ENCODE results near the gene CHMP4B.

The CHMP4B gene

DNA sequence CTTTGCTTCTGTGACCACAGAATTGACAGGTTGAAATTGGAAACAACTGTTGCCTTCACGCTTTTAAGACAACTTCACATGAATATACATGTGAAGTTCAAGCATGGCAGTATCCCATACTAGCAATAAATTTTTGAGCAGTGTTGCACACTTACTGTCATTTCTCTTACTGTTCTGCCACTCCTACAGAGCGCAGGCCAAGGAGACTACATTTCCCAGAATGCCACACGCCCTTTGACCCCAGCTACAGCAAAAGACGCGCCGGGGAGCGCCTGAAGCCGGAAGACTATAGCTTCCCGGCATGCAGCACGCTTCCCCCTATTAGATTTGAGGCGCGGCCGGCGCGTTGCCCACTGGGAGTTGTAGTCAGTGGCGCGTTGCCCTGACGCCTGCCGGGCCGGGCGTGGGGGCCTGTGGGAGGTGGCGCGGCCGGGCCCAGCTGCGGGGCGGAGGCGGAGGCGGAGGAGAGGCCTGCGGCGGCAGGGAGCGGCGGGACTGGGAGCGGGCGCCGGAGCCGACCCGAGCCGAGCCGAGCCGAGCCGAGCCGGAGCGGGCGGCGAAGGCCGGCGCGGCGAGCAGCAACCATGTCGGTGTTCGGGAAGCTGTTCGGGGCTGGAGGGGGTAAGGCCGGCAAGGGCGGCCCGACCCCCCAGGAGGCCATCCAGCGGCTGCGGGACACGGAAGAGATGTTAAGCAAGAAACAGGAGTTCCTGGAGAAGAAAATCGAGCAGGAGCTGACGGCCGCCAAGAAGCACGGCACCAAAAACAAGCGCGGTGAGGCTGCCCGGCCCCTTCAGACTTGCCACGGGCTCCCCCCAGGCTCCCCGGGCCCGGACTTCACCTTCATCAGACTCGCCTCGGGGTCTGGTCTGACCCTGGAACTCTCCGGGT lies at the start of gene CHMP4B:
Gene CHMP4B (plus strand): TSS at position 464 of the 891 bp plus-strand sequence. CDS start 121 bp downstream, at position 585.
- peak; percentile 99 for ATAC-seq

DNA sequence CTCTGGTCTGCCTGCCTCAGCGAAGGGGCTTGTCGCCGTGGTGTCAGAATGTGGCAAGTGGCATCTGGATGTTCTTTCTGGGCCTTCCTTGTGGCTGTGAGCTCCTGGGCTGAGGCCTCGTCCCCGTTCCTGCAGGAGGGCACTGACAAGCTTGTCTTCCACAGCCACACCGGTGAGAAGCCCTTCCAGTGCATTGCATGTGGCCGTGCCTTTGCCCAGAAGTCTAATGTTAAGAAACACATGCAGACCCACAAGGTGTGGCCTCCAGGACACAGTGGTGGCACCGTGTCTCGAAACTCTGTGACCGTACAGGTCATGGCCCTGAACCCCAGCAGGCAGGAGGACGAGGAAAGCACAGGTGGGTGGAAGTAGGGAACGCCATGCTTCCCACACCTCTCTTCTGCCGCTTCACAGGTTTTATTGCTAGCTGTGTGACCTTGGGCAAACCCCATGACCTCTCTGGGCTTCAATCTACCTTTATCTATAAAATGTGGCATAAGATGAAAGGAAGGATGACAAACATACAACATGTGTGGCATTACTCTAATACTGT lies 49.4 kb upstream of the CHMP4B start:
- ATAC-seq = no peak

GRCh38 chr20:33765099-33765498 lies 46.0 kb upstream of the CHMP4B start:
- ATAC-seq = no peak

- ATAC-seq = no peak
These were observed 45.6 kb upstream of the CHMP4B start for GRCh38 chr20:33765592-33765991.

DNA sequence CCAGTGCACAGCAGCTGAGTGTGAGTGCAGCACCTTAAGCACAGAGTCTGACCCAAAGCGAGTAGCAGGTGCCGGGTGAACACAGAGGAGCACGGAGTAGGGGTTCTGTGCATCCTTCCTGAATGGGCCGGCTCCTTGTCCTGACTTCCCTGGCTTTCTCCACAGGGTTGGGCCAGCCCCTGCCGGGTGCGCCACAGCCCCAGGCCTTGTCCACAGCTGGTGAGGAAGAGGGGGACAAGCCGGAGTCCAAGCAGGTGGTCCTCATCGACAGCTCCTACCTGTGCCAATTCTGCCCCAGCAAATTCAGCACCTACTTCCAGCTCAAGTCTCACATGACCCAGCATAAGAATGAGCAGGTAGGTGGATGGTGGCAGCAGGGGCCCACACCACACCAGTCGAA lies 44.5 kb upstream of the CHMP4B start:
- ATAC-seq = no peak

DNA sequence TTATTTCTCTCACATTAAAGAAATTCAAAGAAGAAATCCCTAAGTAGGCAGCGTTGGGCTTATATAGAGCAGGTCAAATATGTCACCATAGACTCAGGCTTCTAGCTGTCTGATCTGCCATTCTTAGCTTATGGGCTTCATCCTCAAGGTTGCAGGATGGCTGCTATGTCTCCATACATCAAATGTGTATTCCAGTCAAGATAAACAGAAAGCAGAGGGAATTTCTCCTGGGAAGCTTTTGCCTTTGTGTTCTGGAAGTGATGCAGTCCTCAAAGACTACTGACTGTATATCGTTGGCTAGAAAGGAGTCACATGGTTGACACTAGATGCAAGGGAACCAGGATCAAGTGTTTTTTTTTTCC lies 43.4 kb upstream of the CHMP4B start:
- ATAC-seq = no peak

DNA sequence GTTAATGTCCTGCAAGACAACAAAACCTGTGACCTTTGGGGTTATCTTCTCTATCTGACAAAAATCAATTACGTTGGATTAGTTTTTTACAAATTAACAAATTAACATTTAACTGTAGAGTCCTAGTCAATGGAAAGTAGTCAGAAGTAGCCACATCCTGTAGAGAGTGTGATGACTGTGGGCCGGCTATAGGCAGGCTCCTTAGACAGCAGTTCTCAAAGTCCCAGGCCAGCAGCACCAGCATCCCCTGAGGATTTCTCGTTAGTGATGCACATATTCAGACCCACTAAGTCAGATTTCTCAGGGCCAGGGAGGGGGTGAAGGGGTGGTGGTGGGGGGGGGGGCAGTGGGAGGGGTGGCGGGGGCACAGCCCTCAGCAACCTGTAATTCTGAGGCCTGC lies 42.1 kb upstream of the CHMP4B start:
- no peak for ATAC-seq

GRCh38 chr20:33770005-33770404 lies 41.1 kb upstream of the CHMP4B start:
- ATAC-seq = no peak

- no peak for ATAC-seq
These were observed 39.2 kb upstream of the CHMP4B start for GRCh38 chr20:33771938-33772337.

GRCh38 chr20:33772439-33772838 lies 38.7 kb upstream of the CHMP4B start:
- ATAC-seq = no peak

DNA sequence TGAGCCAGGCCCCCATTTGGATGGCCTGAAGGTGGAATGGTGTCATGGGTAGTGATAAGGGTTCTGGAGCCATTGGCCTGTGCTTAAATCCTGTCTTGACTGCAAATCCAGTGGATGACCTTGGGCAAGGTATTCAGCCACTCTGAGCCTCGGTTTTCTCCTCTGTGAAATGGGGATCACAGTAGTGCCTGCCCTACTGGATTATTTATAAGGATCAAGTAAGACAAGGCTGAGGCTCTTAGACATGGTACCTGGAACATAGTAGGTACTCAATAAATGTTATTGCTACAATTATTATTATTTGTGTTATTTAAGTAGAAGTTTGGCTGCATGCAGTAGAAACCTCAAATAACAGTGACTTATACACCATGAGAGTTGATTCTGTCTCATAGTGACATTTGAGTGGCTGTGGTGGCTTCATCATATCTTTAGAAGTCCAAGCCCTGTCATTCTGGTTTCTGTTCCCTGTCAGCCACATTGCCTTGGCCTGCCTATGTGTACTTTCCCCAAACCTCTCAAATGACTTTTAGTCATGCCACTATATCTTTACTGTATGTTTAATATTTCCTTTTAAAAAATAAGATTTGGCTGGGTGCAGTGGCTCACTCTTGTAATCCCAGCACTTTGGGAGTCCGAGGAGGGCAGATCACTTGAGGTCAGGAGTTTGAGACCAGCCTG lies 37.6 kb upstream of the CHMP4B start:
- peak; percentile 81 to 91 for ATAC-seq

DNA sequence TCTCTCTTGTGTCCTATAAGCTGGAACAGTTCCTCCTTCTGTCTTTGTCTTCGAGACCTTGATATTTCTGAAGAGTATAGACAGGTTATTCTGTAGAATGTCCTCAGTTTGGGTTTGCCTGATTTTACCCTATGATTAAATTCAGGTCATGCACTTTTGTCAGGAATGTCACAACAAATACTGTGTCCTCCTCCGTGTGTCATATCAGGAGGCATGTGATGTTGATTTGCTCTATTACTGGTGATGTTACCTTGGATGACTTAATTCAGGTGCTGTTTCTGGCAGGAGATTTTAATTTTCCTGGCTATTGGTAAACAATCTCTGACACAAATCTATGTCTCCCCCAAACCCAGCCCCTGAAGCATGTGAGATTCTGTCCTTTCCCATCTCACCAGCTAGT lies 33.3 kb upstream of the CHMP4B start:
- no peak for ATAC-seq

- ATAC-seq = no peak
These were observed 30.0 kb upstream of the CHMP4B start for GRCh38 chr20:33781133-33781532.

DNA sequence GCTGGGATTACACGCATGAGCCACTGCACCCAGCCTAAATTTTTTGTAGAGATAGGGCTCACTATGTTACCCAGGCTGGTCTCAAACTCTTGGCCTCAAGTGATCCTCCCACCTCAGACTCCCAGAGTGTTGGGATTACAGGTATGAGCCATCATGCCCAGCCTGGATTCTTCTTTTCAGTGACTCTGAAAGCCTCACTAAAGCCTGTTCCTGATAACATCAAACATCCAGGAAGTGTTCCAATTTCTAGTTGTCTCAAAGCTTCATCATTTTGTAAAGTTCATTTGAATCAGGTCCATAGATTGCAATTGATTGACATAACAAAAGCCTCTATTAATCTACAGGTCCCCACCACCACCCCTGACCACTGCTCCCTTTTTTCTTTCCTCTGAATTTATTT lies 29.2 kb upstream of the CHMP4B start:
- no peak for ATAC-seq

- ATAC-seq = no peak
These were observed 27.9 kb upstream of the CHMP4B start for GRCh38 chr20:33783256-33783655.

- ATAC-seq = no peak
These were observed 27.3 kb upstream of the CHMP4B start for GRCh38 chr20:33783818-33784217.

DNA sequence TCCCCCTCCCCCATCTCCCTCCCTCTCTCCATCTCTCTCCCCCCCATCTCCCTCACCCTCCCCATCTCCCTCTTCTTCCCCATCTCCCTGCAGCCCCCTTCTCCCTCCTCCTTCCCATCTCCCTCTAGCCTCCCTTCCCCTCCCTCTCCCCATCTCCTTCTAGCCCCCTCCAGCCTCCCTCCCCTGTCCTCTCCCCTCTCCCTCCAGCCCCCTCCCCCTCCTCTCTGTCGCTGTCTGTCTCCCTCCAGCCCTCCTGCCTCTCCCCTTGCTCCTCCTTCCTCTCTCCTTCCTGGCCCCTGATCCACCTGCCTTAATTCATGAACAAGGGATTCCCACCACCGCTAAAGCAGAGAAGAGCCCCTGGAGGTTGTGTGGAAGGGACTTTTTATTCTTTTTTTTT lies 26.9 kb upstream of the CHMP4B start:
- no peak for ATAC-seq

- no peak for ATAC-seq
These were observed 25.6 kb upstream of the CHMP4B start for GRCh38 chr20:33785503-33785902.

- no peak for ATAC-seq
These were observed 23.8 kb upstream of the CHMP4B start for GRCh38 chr20:33787253-33787891.

GRCh38 chr20:33788351-33789049 lies 22.6 kb upstream of the CHMP4B start:
- no peak for ATAC-seq

- ATAC-seq = no peak
These were observed 21.9 kb upstream of the CHMP4B start for GRCh38 chr20:33789109-33789857.

DNA sequence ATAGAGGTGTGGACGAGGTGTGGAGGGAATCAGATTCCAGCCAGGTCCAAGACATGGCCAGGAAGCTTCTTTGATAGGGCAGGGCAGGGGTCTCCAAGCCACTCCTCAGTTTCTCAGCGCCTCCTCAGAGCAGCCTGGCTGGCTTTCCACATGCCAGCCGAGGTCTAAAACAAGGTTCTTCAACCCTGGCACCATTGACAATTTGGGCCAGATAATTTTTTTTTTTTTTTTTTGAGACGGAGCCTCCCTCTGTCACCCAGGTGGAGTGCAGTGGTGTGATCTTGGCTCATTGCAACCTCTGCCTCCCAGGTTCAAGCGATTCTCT lies 21.3 kb upstream of the CHMP4B start:
- ATAC-seq = no peak

Data from activated CD4-positive, CD25-positive, alpha-beta regulatory T cell treated with anti-CD3 and anti-CD28 coated beads, Interleukin-2, amount 50 U/mL, for 24 hours (primary cell).